GM18505 (cell line): ENCODE data around the gene NFILZ.
"Not testable (repeated sequence)": the region's sequence is repeated elsewhere in the genome, so short reads cannot be mapped to it uniquely, and the experiment has no call there.

ENCODE experiments used
- ATAC-seq: cut with Tn5 transposase; IDR thresholded peaks from one replicate; pipeline ENCODE4 v1.9.1; 2021; ENCODE audit not compliant: unreplicated experiment
- POLR2A ChIP-seq: IDR thresholded peaks from 4 replicates; pipeline ENCODE4 v1.6.1; 2011; ENCODE audit warnings: borderline replicate concordance; ENCODE audit not compliant: insufficient read depth, insufficient read length; ENCODE audit errors: extremely low read depth

NFILZ gene

GRCh38 chr19:8607386-8607785, 23.0 kb upstream of the NFILZ start:
- no peak for ATAC-seq
- no peak for TF ChIP-seq POLR2A

GRCh38 chr19:8608941-8609278, 21.5 kb upstream of the NFILZ start:
- no peak for TF ChIP-seq POLR2A
- no peak for ATAC-seq

GRCh38 chr19:8609279-8610040, 21.0 kb upstream of the NFILZ start:
- no peak for ATAC-seq
- TF ChIP-seq POLR2A: no peak

GRCh38 chr19:8610041-8610935, 20.1 kb upstream of the NFILZ start, which contains the start of gene ADAMTS10:
TSS of gene ADAMTS10 (minus strand) at chr19:8610715. CDS start at chr19:8605710, 5,005 bp downstream.
- ATAC-seq: no peak
- no peak for TF ChIP-seq POLR2A

GRCh38 chr19:8610936-8611300, 19.5 kb upstream of the NFILZ start:
- no peak for ATAC-seq

GRCh38 chr19:8611391-8611876, 19.0 kb upstream of the NFILZ start:
- no peak for TF ChIP-seq POLR2A
- no peak for ATAC-seq

More at GRCh38 chr19:8610936-8611300, 19.5 kb upstream of the NFILZ start:
- TF ChIP-seq POLR2A: no peak

- ATAC-seq: no peak
- no peak for TF ChIP-seq POLR2A
These were observed 18.3 kb upstream of the NFILZ start for GRCh38 chr19:8611877-8612806.

- TF ChIP-seq POLR2A: no peak
- no peak for ATAC-seq
These were observed 17.6 kb upstream of the NFILZ start for GRCh38 chr19:8612807-8613171.

GRCh38 chr19:8614455-8614854, 16.0 kb upstream of the NFILZ start:
- TF ChIP-seq POLR2A: no peak
- ATAC-seq: no peak

- no peak for ATAC-seq
- TF ChIP-seq POLR2A: no peak
These were observed 15.4 kb upstream of the NFILZ start for GRCh38 chr19:8615024-8615423.

GRCh38 chr19:8615813-8616596, 14.4 kb upstream of the NFILZ start:
- no peak for TF ChIP-seq POLR2A
- ATAC-seq: no peak

- TF ChIP-seq POLR2A: no peak
- no peak for ATAC-seq
These were observed 13.6 kb upstream of the NFILZ start for GRCh38 chr19:8616861-8617260.

- ATAC-seq: not testable (repeated sequence)
These were observed 13.1 kb upstream of the NFILZ start for GRCh38 chr19:8617325-8617724.
